HCT116 (cell line): ENCODE data around the gene MUC21. TPM values are rescaled to one million over a fixed set of nuclear protein-coding genes. Genes with fewer than 3 reads are reported as not detected.
"Not testable (repeated sequence)": the region's sequence is repeated elsewhere in the genome, so short reads cannot be mapped to it uniquely, and the experiment has no call there.

ENCODE experiments used
- ATAC-seq: fragments of 200-7000 bp; cut with Tn5 transposase; 2 replicates; pipeline ENCODE4 v1.9.1; 2020; ENCODE audit warnings: mild to moderate bottlenecking, moderate library complexity
- BruUV-seq: library from RNA; stranded (reverse); fragments of 400-500 nt; replicated peaks from 2 replicates; lab custom pipeline; 2021; lab: Mats Ljungman, UMichigan
- CTCF ChIA-PET: fragments of 300-600 bp; sonication (Branson Sonifier 250); formaldehyde crosslinking; loops from one replicate; lab custom pipeline; 2021; ENCODE audit warnings: antibody characterized with exemption; lab: Charles Lee
- POLR2A ChIA-PET: fragments of 300-600, 350-600 bp; sonication (Branson Sonifier 250); formaldehyde crosslinking; loops from one replicate; lab custom pipeline; 2021; ENCODE audit warnings: antibody characterized with exemption; lab: Charles Lee
- RAD21 ChIA-PET, 2 experiments: fragments of 300-600 bp; sonication (Branson Sonifier 250); formaldehyde crosslinking; loops; one replicate each; lab custom pipeline; 2023; ENCODE audit warnings: low total read pairs in 2 of 2; ENCODE audit not compliant: uncharacterized antibody in 2 of 2, unreplicated experiment in 2 of 2, low non-redundant PET in 1 of 2; lab: Charles Lee
- DNase-seq: peaks from one replicate; pipeline ENCODE4 v3.0.0-alpha.2; 2010; ENCODE audit warnings: low read depth, low spot score
- H2AFZ ChIP-seq: fragments of 200-600 bp; shearing (Covaris generic), sonication (generic); 2 replicates; pipeline ENCODE4 v1.6.1; 2017; ENCODE audit warnings: low read depth, mixed run types, mixed read lengths, antibody characterized with exemption, low read length; ENCODE audit not compliant: poor library complexity, severe bottlenecking
- H3K27ac ChIP-seq: 2 replicates; pipeline ENCODE4 v1.5.1; 2012; ENCODE audit warnings: low read depth, low read length
- H3K27me3 ChIP-seq: fragments of 200-600 bp; sonication (generic); 2 replicates; pipeline ENCODE4 v1.6.1; 2016; ENCODE audit warnings: mixed run types, low read length, mixed read lengths; ENCODE audit not compliant: insufficient read depth
- H3K36me3 ChIP-seq, 2 experiments: fragments of 200-500 bp in 1 of 2; fragments of 200-600 bp in 1 of 2; sonication (Bioruptor generic) in 1 of 2; sonication (generic) in 1 of 2; 2 replicates each; pipeline versions ENCODE4 v1.5.1 to v1.6.1; 2014 to 2016; ENCODE audit warnings: low read length in 2 of 2, inconsistent platforms in 1 of 2, mixed read lengths in 1 of 2, mixed run types in 1 of 2; ENCODE audit not compliant: insufficient read depth in 2 of 2, control insufficient read depth in 1 of 2
- H3K4me1 ChIP-seq, 2 experiments: fragments of 200-600 bp in 1 of 2; sonication (generic) in 1 of 2; 2 replicates each; pipeline versions ENCODE4 v1.5.1 to v1.6.1; 2012 to 2017; ENCODE audit warnings: low read length in 2 of 2, inconsistent platforms in 1 of 2, mild to moderate bottlenecking in 1 of 2, mixed read lengths in 1 of 2, mixed run types in 1 of 2, moderate library complexity in 1 of 2; ENCODE audit not compliant: insufficient read depth in 2 of 2, control insufficient read depth in 1 of 2
- H3K4me2 ChIP-seq: fragments of 200-600 bp; sonication (generic); 2 replicates; pipeline ENCODE4 v1.6.1; 2017; ENCODE audit warnings: mixed run types, low read length, mixed read lengths
- H3K4me3 ChIP-seq, 2 experiments: fragments of 200-600 bp in 1 of 2; sonication (generic) in 1 of 2; replicated peaks in 1 of 2; 2 replicates each; pipeline ENCODE4 v1.5.1; 2011 to 2016; ENCODE audit warnings: low read length in 2 of 2, control low read depth in 1 of 2, low read depth in 1 of 2, mild to moderate bottlenecking in 1 of 2, mixed read lengths in 1 of 2, mixed run types in 1 of 2
- H3K79me2 ChIP-seq: fragments of 200-600 bp; sonication (generic); 2 replicates; pipeline ENCODE4 v1.6.1; 2017; ENCODE audit warnings: mild to moderate bottlenecking, mixed run types, low read length, moderate library complexity, mixed read lengths; ENCODE audit not compliant: insufficient read depth
- H3K9ac ChIP-seq: fragments of 200-600 bp; sonication (generic); 2 replicates; pipeline ENCODE4 v1.6.1; 2016; ENCODE audit warnings: low read length, mixed read lengths
- H3K9me2 ChIP-seq: fragments of 200-600 bp; sonication (generic), shearing (Covaris generic); 2 replicates; pipeline ENCODE4 v1.6.1; 2017; ENCODE audit warnings: mixed run types, mild to moderate bottlenecking, moderate library complexity; ENCODE audit not compliant: insufficient read depth
- H3K9me3 ChIP-seq, 2 experiments: fragments of 200-500 bp in 1 of 2; fragments of 200-600 bp in 1 of 2; sonication (Bioruptor generic) in 1 of 2; sonication (generic) in 1 of 2; 2 replicates each; pipeline ENCODE4 v1.6.1; 2014 to 2017; ENCODE audit warnings: low read length in 2 of 2, mixed read lengths in 2 of 2, inconsistent platforms in 1 of 2, low read depth in 1 of 2, mild to moderate bottlenecking in 1 of 2, mixed run types in 1 of 2, moderate library complexity in 1 of 2; ENCODE audit not compliant: control insufficient read depth in 1 of 2, insufficient read depth in 1 of 2
- H4K20me1 ChIP-seq: fragments of 200-600 bp; sonication (generic), shearing (Covaris generic); 2 replicates; pipeline ENCODE4 v1.6.1; 2017; ENCODE audit warnings: mixed run types, mild to moderate bottlenecking, moderate library complexity; ENCODE audit not compliant: insufficient read depth
- CEBPB ChIP-seq: IDR thresholded peaks from 2 replicates; pipeline ENCODE4 v1.6.1; 2012; ENCODE audit warnings: low read depth
- ELF1 ChIP-seq: IDR thresholded peaks from 2 replicates; pipeline ENCODE4 v1.6.1; 2012; ENCODE audit warnings: low read depth, borderline replicate concordance
- EZH2 ChIP-seq: fragments of 200-600 bp; sonication (generic); IDR thresholded peaks from 2 replicates; pipeline ENCODE4 v1.6.1; 2017; ENCODE audit warnings: antibody characterized with exemption, mixed run types
- FOSL1 ChIP-seq: IDR thresholded peaks from 2 replicates; pipeline ENCODE4 v1.6.1; 2012; ENCODE audit warnings: low read depth
- JUND ChIP-seq: IDR thresholded peaks from 2 replicates; pipeline ENCODE4 v1.6.1; 2012
- POLR2A ChIP-seq: IDR thresholded peaks from 2 replicates; pipeline ENCODE4 v1.7.0; 2011; ENCODE audit warnings: borderline replicate concordance; ENCODE audit not compliant: insufficient read depth, insufficient read length; ENCODE audit errors: extremely low read depth
- POLR2AphosphoS5 ChIP-seq: IDR thresholded peaks from 2 replicates; pipeline ENCODE4 v1.6.1; 2011; ENCODE audit warnings: mild to moderate bottlenecking, low read depth, low read length, moderate library complexity
- RAD21 ChIP-seq: IDR thresholded peaks from 2 replicates; pipeline ENCODE4 v1.6.1; 2012; ENCODE audit warnings: low read depth, mild to moderate bottlenecking
- intact Hi-C: fragments of 100-400 bp; cut with micrococcal nuclease; formaldehyde crosslinking; loops from 2 replicates; pipeline ENCODE4 v1.10.0; 2022
- total RNA-seq: library from RNA; stranded (reverse); gene quantifications from one replicate; pipeline ENCODE4 v1.2.1, GENCODE V29; 2021; ENCODE audit not compliant: unreplicated experiment
- TF ChIP-seq, protein P1 (sequence below), 3 experiments: fragments of 200-600 bp in 1 of 3; sonication (generic) in 1 of 3; IDR thresholded peaks in 2 of 3; conservative IDR thresholded peaks in 1 of 3; 2 replicates each; pipeline ENCODE4 v1.5.1; 2012 to 2017; ENCODE audit warnings: low read depth in 2 of 3, low read length in 2 of 3, antibody characterized with exemption in 1 of 3, borderline replicate concordance in 1 of 3, control low read depth in 1 of 3, mild to moderate bottlenecking in 1 of 3, mixed read lengths in 1 of 3, mixed run types in 1 of 3, moderate library complexity in 1 of 3; ENCODE audit not compliant: insufficient read depth in 1 of 3
- TF ChIP-seq, protein P2 (sequence below): IDR thresholded peaks from 2 replicates; pipeline ENCODE4 v1.6.1; 2012; ENCODE audit warnings: low read depth

MUC21 gene
- total RNA-seq, 1 experiment from 2014 or later = not detected

DNA sequence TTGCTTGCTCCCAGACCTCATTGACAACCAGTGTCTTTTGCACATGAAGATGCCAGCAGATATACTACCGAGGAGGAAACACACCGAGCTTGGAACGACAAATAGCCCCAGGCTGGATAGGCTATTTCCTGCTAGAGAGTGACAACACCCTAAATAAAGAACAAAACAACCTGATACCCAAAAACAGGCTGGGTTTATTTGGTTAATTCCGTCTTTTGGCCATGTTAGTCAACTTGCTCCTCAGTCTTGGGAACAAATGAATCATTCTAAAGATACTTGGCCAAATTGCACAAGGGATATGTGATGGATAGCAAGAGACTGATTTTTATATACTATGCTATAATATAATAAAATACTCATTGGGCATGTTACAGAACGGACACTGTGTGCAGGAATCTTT, 15.3 kb downstream of the MUC21 start:
- TF ChIP-seq POLR2A (no peak), FOSL1 (no peak), JUND (no peak), RAD21 (no peak), ELF1 (no peak), CEBPB (no peak), EZH2 (no peak), POLR2AphosphoS5 (no peak)
- TF ChIP-seq, protein P1, sequence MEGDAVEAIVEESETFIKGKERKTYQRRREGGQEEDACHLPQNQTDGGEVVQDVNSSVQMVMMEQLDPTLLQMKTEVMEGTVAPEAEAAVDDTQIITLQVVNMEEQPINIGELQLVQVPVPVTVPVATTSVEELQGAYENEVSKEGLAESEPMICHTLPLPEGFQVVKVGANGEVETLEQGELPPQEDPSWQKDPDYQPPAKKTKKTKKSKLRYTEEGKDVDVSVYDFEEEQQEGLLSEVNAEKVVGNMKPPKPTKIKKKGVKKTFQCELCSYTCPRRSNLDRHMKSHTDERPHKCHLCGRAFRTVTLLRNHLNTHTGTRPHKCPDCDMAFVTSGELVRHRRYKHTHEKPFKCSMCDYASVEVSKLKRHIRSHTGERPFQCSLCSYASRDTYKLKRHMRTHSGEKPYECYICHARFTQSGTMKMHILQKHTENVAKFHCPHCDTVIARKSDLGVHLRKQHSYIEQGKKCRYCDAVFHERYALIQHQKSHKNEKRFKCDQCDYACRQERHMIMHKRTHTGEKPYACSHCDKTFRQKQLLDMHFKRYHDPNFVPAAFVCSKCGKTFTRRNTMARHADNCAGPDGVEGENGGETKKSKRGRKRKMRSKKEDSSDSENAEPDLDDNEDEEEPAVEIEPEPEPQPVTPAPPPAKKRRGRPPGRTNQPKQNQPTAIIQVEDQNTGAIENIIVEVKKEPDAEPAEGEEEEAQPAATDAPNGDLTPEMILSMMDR (IDR thresholded peaks at IDR 0.05 in 2 of 3, conservative IDR thresholded peaks at IDR 0.05 in 1 of 3; ENCODE audit: borderline replicate concordance in 1 of 3, insufficient read depth in 1 of 3, low read depth in 2 of 3, low read length in 2 of 3) = no peak
- TF ChIP-seq, protein P2, sequence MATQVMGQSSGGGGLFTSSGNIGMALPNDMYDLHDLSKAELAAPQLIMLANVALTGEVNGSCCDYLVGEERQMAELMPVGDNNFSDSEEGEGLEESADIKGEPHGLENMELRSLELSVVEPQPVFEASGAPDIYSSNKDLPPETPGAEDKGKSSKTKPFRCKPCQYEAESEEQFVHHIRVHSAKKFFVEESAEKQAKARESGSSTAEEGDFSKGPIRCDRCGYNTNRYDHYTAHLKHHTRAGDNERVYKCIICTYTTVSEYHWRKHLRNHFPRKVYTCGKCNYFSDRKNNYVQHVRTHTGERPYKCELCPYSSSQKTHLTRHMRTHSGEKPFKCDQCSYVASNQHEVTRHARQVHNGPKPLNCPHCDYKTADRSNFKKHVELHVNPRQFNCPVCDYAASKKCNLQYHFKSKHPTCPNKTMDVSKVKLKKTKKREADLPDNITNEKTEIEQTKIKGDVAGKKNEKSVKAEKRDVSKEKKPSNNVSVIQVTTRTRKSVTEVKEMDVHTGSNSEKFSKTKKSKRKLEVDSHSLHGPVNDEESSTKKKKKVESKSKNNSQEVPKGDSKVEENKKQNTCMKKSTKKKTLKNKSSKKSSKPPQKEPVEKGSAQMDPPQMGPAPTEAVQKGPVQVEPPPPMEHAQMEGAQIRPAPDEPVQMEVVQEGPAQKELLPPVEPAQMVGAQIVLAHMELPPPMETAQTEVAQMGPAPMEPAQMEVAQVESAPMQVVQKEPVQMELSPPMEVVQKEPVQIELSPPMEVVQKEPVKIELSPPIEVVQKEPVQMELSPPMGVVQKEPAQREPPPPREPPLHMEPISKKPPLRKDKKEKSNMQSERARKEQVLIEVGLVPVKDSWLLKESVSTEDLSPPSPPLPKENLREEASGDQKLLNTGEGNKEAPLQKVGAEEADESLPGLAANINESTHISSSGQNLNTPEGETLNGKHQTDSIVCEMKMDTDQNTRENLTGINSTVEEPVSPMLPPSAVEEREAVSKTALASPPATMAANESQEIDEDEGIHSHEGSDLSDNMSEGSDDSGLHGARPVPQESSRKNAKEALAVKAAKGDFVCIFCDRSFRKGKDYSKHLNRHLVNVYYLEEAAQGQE = no peak
- TF ChIP-seq, all 23 proteins: peak for 0

DNA sequence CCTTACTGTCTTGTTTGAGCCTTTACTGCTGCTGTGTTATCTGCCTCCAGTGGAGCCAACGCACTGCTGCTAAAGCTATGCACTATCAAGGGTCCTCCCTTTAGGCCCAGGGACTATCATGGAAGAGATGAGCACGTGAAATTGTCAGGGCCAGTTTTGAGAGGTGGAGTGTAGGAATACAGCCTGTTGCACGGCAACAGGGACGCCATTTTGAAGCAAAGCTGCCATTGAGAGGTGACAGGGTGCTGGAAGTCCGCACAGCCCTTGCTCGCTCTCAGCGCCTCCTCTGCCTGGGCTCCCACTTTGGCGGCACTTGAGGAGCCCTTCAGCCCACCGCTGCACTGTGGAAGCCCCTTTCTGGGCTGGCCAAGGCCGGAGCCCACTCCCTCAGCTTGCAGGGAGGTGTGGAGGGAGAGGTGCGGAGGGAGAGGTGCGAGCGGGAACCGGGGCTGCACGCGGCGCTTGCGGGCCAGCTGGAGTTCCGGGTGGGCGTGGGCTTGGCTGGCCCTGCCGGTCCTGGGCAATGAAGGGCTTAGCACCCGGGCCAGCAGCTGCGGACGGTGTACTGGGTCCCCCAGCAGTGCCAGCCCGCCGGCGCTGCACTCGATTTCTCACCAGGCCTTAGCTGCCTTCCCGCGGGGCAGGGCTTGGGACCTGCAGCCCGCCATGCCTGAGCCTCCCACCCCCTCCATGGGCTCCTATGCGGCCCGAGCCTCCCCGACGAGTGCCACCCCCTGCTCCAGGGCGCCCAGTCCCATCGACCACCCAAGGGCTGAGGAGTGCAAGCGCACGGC, 16.7 kb downstream of the MUC21 start:
- H3K4me3 ChIP-seq, H3K4me1 ChIP-seq, H4K20me1 ChIP-seq, H3K27me3 ChIP-seq, BruUV-seq, H3K79me2 ChIP-seq, ATAC-seq, DNase-seq, H3K9me3 ChIP-seq, H3K9me2 ChIP-seq, RAD21 ChIA-PET, intact Hi-C loops, H3K9ac ChIP-seq, H2AFZ ChIP-seq, H3K27ac ChIP-seq, H3K4me2 ChIP-seq, H3K36me3 ChIP-seq: not testable (repeated sequence)
- POLR2A ChIA-PET = interaction anchor here (2.2 kb wide), 1 partner anchor 185 kb away, joined by 6 read pairs; no protein-coding TSS in a partner anchor
- CTCF ChIA-PET = interaction anchor here (0.7 kb wide), 1 partner anchor 70 kb away, joined by 3 read pairs; no protein-coding TSS in a partner anchor

More for the DNA sequence above, 15.3 kb downstream of the MUC21 start:
- Histone ChIP-seq H2AFZ (no peak overlapping the region), H3K4me3 (no peak overlapping the region), H3K27ac (no peak overlapping the region), H3K4me2 (no peak overlapping the region), H3K4me1 (no peaks in the 10 kb centered on the region), H3K36me3 (no peaks in the 10 kb centered on the region), H4K20me1 (no peaks in the 10 kb centered on the region), H3K9me3 (no peaks in the 10 kb centered on the region), H3K27me3 (no peaks in the 10 kb centered on the region), H3K9me2 (no peaks in the 10 kb centered on the region), H3K79me2 (no peaks in the 10 kb centered on the region), H3K9ac (no peak overlapping the region)
- DNase-seq = no peak
- BruUV-seq = no TSS peak
- ChIA-PET CTCF (no interaction called here), RAD21 (no interaction called here), POLR2A (no interaction called here)
- no peak for ATAC-seq
- intact Hi-C loops = no loop called here
